ENCODE data around the gene ZNF485.
"Not testable (repeated sequence)": the region's sequence is repeated elsewhere in the genome, so short reads cannot be mapped to it uniquely, and the experiment has no call there.

The ZNF485 gene

GRCh38 chr10:43596546-43596945, 9.7 kb upstream of the ZNF485 start:
- no peak for DNase-seq
- Histone ChIP-seq H3K36me3 (ENCODE audit: control insufficient read depth in 1 of 2, insufficient read depth in 2 of 2, low read length in 2 of 2) (no peaks in the 10 kb centered on the region), H3K4me2 (ENCODE audit: low read length) (no peak overlapping the region), H2BK12ac (ENCODE audit: low read length) (no peak overlapping the region), H3K4me3 (ENCODE audit: low read depth, low read length) (no peak overlapping the region), H3K79me2 (ENCODE audit: control insufficient read depth, insufficient read depth, low read length, poor library complexity) (no peaks in the 10 kb centered on the region), H3K4me1 (ENCODE audit: control insufficient read depth in 1 of 2, insufficient read depth in 2 of 2, low read length in 2 of 2) (no peaks in the 10 kb centered on the region), H4K12ac (ENCODE audit: low read depth, low read length) (no peak overlapping the region), H3K27ac (ENCODE audit: low read depth, low read length) (no peak overlapping the region), H3K4ac (ENCODE audit: low read depth, low read length) (no peak overlapping the region), H3K9ac (ENCODE audit: low read length) (no peak overlapping the region), H3K79me1 (ENCODE audit: low read length) (no peaks in the 10 kb centered on the region), H4K8ac (ENCODE audit: low read depth, low read length) (no peak overlapping the region), H3K18ac (ENCODE audit: low read length) (no peak overlapping the region), H3K9me3 (ENCODE audit: insufficient read depth, low read depth, low read length) (peaks cover 10% of the 10 kb centered on the region), H4K91ac (ENCODE audit: low read depth, low read length) (no peak overlapping the region), H3K14ac (ENCODE audit: low read length) (no peak overlapping the region), H2AK5ac (ENCODE audit: low read length) (no peak overlapping the region), H3K27me3 (ENCODE audit: insufficient read depth, low read length) (no peaks in the 10 kb centered on the region), H3K23ac (ENCODE audit: low read length) (no peak overlapping the region), H2BK5ac (ENCODE audit: low read depth, low read length, poor library complexity) (no peak overlapping the region), H2AFZ (ENCODE audit: insufficient read depth, low read length, poor library complexity) (no peak overlapping the region), H2BK120ac (ENCODE audit: insufficient read depth, low read length, poor library complexity) (no peak overlapping the region)
- WGBS (ENCODE audit: extremely low coverage, insufficient coverage, insufficient read length), result no CpG with 5 or more reads among the region's 4 CpGs

GRCh38 chr10:43598446-43598845, 7.8 kb upstream of the ZNF485 start:
- no peak overlapping the region for H3K27ac ChIP-seq (ENCODE audit: low read depth, low read length)
- H3K4me3 ChIP-seq (ENCODE audit: low read depth, low read length), result no peak overlapping the region
- H3K79me2 ChIP-seq (ENCODE audit: control insufficient read depth, insufficient read depth, low read length, poor library complexity), result no peaks in the 10 kb centered on the region
- H2BK120ac ChIP-seq (ENCODE audit: insufficient read depth, low read length, poor library complexity), result no peak overlapping the region
- no peak for DNase-seq
- no peak overlapping the region for H4K12ac ChIP-seq (ENCODE audit: low read depth, low read length)
- H2AFZ ChIP-seq (ENCODE audit: insufficient read depth, low read length, poor library complexity), result no peak overlapping the region
- no peaks in the 10 kb centered on the region for H3K27me3 ChIP-seq (ENCODE audit: insufficient read depth, low read length)
- H3K4ac ChIP-seq (ENCODE audit: low read depth, low read length), result no peak overlapping the region
- H3K9ac ChIP-seq (ENCODE audit: low read length), result no peak overlapping the region
- H3K4me2 ChIP-seq (ENCODE audit: low read length), result no peak overlapping the region
- no peaks in the 10 kb centered on the region for H3K36me3 ChIP-seq (ENCODE audit: control insufficient read depth in 1 of 2, insufficient read depth in 2 of 2, low read length in 2 of 2)
- H2AK5ac ChIP-seq (ENCODE audit: low read length), result no peak overlapping the region
- H3K23ac ChIP-seq (ENCODE audit: low read length), result no peak overlapping the region
- H3K18ac ChIP-seq (ENCODE audit: low read length), result no peak overlapping the region
- no peaks in the 10 kb centered on the region for H3K79me1 ChIP-seq (ENCODE audit: low read length)
- peaks cover 15% of the 10 kb centered on the region for H3K9me3 ChIP-seq (ENCODE audit: insufficient read depth, low read depth, low read length)
- H2BK5ac ChIP-seq (ENCODE audit: low read depth, low read length, poor library complexity), result no peak overlapping the region
- no CpG with 5 or more reads among the region's 2 CpGs for WGBS (ENCODE audit: extremely low coverage, insufficient coverage, insufficient read length)
- no peak overlapping the region for H4K8ac ChIP-seq (ENCODE audit: low read depth, low read length)
- H3K14ac ChIP-seq (ENCODE audit: low read length), result no peak overlapping the region
- H2BK12ac ChIP-seq (ENCODE audit: low read length), result no peak overlapping the region
- no peaks in the 10 kb centered on the region for H3K4me1 ChIP-seq (ENCODE audit: control insufficient read depth in 1 of 2, insufficient read depth in 2 of 2, low read length in 2 of 2)
- H4K91ac ChIP-seq (ENCODE audit: low read depth, low read length), result no peak overlapping the region

GRCh38 chr10:43599333-43599732, 6.9 kb upstream of the ZNF485 start:
- Histone ChIP-seq H3K14ac (ENCODE audit: low read length) (no peak overlapping the region), H3K79me1 (ENCODE audit: low read length) (no peaks in the 10 kb centered on the region), H2BK5ac (ENCODE audit: low read depth, low read length, poor library complexity) (no peak overlapping the region), H3K36me3 (ENCODE audit: control insufficient read depth in 1 of 2, insufficient read depth in 2 of 2, low read length in 2 of 2) (no peaks in the 10 kb centered on the region), H3K18ac (ENCODE audit: low read length) (no peak overlapping the region), H3K9ac (ENCODE audit: low read length) (no peak overlapping the region), H4K91ac (ENCODE audit: low read depth, low read length) (no peak overlapping the region), H3K4me1 (ENCODE audit: control insufficient read depth in 1 of 2, insufficient read depth in 2 of 2, low read length in 2 of 2) (no peaks in the 10 kb centered on the region), H2BK120ac (ENCODE audit: insufficient read depth, low read length, poor library complexity) (no peak overlapping the region), H3K79me2 (ENCODE audit: control insufficient read depth, insufficient read depth, low read length, poor library complexity) (no peaks in the 10 kb centered on the region), H3K4ac (ENCODE audit: low read depth, low read length) (no peak overlapping the region), H2AFZ (ENCODE audit: insufficient read depth, low read length, poor library complexity) (no peak overlapping the region), H3K27me3 (ENCODE audit: insufficient read depth, low read length) (no peaks in the 10 kb centered on the region), H2AK5ac (ENCODE audit: low read length) (no peak overlapping the region), H4K12ac (ENCODE audit: low read depth, low read length) (no peak overlapping the region), H3K4me3 (ENCODE audit: low read depth, low read length) (no peak overlapping the region), H3K9me3 (ENCODE audit: insufficient read depth, low read depth, low read length) (peaks cover 15% of the 10 kb centered on the region), H4K8ac (ENCODE audit: low read depth, low read length) (no peak overlapping the region), H2BK12ac (ENCODE audit: low read length) (no peak overlapping the region), H3K4me2 (ENCODE audit: low read length) (no peak overlapping the region), H3K23ac (ENCODE audit: low read length) (no peak overlapping the region), H3K27ac (ENCODE audit: low read depth, low read length) (no peak overlapping the region)
- no peak for DNase-seq
- WGBS (ENCODE audit: extremely low coverage, insufficient coverage, insufficient read length), result no CpG with 5 or more reads among the region's 2 CpGs

GRCh38 chr10:43601576-43601975, 4.7 kb upstream of the ZNF485 start:
- H4K12ac ChIP-seq (ENCODE audit: low read depth, low read length); H3K4me1 ChIP-seq (ENCODE audit: control insufficient read depth in 1 of 2, insufficient read depth in 2 of 2, low read length in 2 of 2); H3K4ac ChIP-seq (ENCODE audit: low read depth, low read length); H3K14ac ChIP-seq (ENCODE audit: low read length); H2BK5ac ChIP-seq (ENCODE audit: low read depth, low read length, poor library complexity); H3K9ac ChIP-seq (ENCODE audit: low read length); H3K36me3 ChIP-seq (ENCODE audit: control insufficient read depth in 1 of 2, insufficient read depth in 2 of 2, low read length in 2 of 2); DNase-seq; H2BK120ac ChIP-seq (ENCODE audit: insufficient read depth, low read length, poor library complexity); H4K8ac ChIP-seq (ENCODE audit: low read depth, low read length); H4K91ac ChIP-seq (ENCODE audit: low read depth, low read length); H3K79me1 ChIP-seq (ENCODE audit: low read length); H3K27me3 ChIP-seq (ENCODE audit: insufficient read depth, low read length); H2AFZ ChIP-seq (ENCODE audit: insufficient read depth, low read length, poor library complexity); H3K4me3 ChIP-seq (ENCODE audit: low read depth, low read length); H3K79me2 ChIP-seq (ENCODE audit: control insufficient read depth, insufficient read depth, low read length, poor library complexity); H3K18ac ChIP-seq (ENCODE audit: low read length); H3K27ac ChIP-seq (ENCODE audit: low read depth, low read length); H2AK5ac ChIP-seq (ENCODE audit: low read length); H3K4me2 ChIP-seq (ENCODE audit: low read length); H2BK12ac ChIP-seq (ENCODE audit: low read length); H3K23ac ChIP-seq (ENCODE audit: low read length): not testable (repeated sequence)
- H3K9me3 ChIP-seq (ENCODE audit: insufficient read depth, low read depth, low read length), result peaks cover 13% of the 10 kb centered on the region
- no CpG with 5 or more reads among the region's 6 CpGs for WGBS (ENCODE audit: extremely low coverage, insufficient coverage, insufficient read length)
